T-helper 2 cell (primary cell): Measurements from ENCODE around the gene DHRS7.
A peak's percentile ranks its signal among the peaks of the same experiment; 100 is the strongest.

ENCODE experiments used
- DNase-seq, 5 experiments: peaks; one replicate each; pipeline versions ENCODE4 v3.0.0 to v3.0.0-alpha.2; 2012 to 2022

Gene DHRS7

GRCh38 chr14:60184905-60185555 lies 19.8 kb upstream of the DHRS7 start:
- DNase-seq, result no peak

DNA sequence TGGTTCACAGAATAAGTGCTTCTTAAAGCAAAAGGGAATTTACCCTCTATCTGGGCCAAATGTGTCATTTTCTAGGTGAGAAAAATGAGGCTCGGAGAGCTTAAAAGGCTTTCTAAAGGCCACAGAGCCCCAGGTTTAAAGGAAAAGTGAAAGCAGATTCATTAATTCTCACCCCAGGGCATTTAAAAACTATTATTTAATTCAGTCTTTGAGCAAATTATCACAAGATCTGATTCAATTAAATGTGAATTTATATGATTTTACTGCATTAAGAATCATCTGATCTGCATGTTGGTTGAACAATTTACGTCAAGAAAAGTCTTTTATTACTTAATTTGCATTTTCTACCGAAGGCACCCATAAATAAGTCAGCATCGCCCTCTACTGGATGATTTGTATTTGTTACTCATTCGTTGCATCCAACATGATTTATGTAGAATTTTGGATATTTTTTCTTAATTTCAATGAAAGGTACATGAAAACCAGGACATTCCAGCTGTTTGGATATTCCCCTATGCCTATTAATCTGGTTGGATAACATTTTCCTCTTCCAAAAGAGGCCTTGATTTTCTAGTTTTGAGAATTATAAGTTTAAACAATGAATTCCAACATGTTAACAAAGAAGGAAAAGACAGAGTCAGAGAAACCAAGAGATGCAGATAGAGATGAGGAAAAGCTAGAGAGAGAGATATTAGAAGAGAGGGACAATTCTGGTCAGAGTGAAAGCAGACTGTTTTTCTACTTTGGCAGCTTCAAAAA lies 19.1 kb upstream of the DHRS7 start:
- DNase-seq, result peak in 2 of 5 experiments; percentile 53 to 77

GRCh38 chr14:60183741-60184140 lies 18.5 kb upstream of the DHRS7 start:
- DNase-seq, result peak in 1 of 5 experiments; percentile 50

DNA sequence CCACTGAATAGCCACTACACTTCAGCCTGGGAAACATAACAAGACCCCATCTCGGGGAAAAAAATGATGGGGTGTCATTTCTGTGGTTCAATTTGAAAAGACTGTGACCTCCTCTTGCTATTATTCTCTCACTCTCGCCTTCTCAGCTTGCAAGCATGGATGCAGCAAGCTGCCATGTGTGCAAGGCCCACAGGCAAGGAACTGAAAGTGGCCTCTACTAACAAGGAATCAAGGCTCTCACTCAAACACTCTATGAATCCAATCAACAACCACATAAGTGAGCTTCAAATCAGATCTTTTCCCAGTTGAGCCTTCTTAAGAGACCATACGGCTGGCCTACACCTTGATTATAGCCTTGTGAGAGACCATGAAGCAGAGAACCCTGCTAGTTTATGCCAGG lies 17.9 kb upstream of the DHRS7 start:
- no peak for DNase-seq

GRCh38 chr14:60179431-60179869 lies 14.3 kb upstream of the DHRS7 start:
- DNase-seq, result no peak

- DNase-seq, result no peak
These were observed 13.6 kb upstream of the DHRS7 start for GRCh38 chr14:60178820-60179219.

GRCh38 chr14:60178164-60178563 lies 13.0 kb upstream of the DHRS7 start:
- no peak for DNase-seq

DNA sequence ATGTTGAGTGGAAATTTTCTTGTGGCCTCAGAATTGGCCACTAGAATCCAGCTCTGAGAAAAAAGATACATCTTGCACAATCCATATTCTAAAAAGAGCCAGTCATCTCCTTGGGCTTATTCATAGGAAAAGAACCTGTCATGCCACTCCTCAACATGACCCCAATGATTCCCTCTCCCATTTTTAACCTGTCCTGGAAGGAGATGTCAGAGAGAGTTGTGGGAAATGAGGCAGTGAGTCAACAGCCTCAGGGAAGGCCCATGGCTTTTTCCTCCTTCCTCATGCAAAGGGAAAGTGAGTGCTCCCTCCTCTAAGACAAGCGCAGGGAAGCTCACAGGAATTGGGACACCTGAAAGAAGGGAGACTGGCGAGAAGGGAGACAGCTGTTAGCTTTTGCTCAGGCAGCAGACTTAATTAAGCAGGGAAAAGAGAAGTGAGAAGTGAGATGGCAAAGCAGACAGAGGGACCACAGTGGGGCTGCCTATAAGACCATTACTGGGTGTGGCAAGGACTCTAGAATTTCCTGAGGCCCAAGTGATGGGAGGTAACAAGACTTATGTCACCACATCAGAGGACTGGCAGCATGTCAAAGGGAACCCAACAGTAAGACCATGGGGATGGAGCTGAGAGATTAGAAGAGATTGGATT lies 10.2 kb upstream of the DHRS7 start:
- DNase-seq, result no peak

GRCh38 chr14:60174352-60175254 lies 9.4 kb upstream of the DHRS7 start:
- no peak for DNase-seq

GRCh38 chr14:60171690-60172089 lies 6.5 kb upstream of the DHRS7 start:
- no peak for DNase-seq

DNA sequence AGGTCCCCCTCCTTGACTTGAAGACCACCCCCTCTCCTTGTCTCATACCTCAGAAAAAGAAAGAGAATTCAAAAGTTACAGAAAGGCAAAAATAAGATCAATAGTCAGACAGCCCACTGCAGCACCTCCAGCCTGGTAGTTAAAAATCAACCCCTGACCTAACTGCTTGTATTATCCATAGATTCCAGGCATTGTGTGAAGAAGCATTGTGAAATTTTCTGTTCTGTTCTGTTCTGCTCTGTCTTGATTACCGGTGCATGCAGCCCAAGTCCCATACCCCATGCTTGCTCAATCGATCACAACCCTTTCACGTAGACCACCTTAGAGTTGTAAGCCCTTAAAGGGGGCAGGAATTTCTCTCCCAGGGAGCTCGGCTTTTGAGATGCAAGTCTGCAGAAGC lies 5.8 kb upstream of the DHRS7 start:
- DNase-seq, result no peak

GRCh38 chr14:60169722-60170121 lies 4.5 kb upstream of the DHRS7 start:
- DNase-seq, result no peak

DNA sequence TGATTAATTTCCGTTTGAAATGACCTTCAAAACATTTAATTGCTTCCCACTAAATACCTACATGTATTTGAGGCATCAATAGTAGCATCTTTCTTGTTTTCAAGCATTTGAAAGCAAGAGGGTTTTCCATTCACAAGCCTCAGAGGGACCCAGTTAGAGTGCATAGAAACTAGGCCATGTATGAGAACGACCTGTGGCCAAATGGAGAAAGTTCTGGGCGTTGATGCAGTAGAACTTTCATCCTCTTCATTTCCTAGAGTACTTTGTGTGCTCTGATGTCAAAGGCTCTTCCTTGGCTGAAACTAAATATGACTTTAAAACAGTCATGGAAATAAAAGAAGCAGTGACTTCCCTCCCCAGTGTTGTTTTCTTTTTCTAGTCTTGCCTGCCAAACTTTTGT lies 944 bp upstream of the DHRS7 start:
- DNase-seq, result peak in 1 of 5 experiments; percentile 37

- DNase-seq, result no peak
These were observed 314 bp upstream of the DHRS7 start for GRCh38 chr14:60165547-60165876.

GRCh38 chr14:60164404-60164711 lies 840 bp downstream of the DHRS7 start:
- no peak for DNase-seq

- no peak for DNase-seq
These were observed 1.5 kb downstream of the DHRS7 start for GRCh38 chr14:60163693-60164092.

- no peak for DNase-seq
These were observed 3.7 kb downstream of the DHRS7 start for GRCh38 chr14:60161196-60162107.

GRCh38 chr14:60160422-60160821 lies 4.8 kb downstream of the DHRS7 start:
- DNase-seq, result no peak

DNA sequence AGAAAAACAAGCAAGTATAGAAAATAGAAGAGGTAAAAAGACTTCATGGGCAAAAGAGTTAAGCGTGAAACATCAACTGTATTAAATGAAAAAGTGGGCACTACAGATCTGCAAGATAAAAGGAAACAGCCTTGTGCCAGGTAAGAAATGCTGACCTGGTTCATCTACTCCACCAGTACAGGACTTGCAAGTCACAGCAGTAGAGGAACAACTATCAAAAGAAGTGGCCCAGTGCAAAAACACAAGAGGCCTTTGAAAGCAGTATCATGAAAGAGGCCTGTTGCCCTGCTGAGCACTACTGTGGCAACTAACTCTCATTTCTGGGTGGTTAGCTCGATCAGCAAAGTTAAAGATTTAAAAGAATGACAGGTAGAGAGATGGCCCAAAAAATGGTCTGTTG lies 10.5 kb downstream of the DHRS7 start:
- no peak for DNase-seq

GRCh38 chr14:60153991-60154390 lies 11.2 kb downstream of the DHRS7 start:
- DNase-seq, result peak in 2 of 5 experiments; percentile 20 to 47

- DNase-seq, result peak; percentile 11 to 86 (median 58)
These were observed 13.5 kb downstream of the DHRS7 start for GRCh38 chr14:60151715-60152114.

- no peak for DNase-seq
These were observed 30.5 kb downstream of the DHRS7 start for GRCh38 chr14:60134702-60135101.
